ENCODE results near the gene FXYD5.

- TF ChIP-seq POLR2AphosphoS5 (IDR thresholded peaks at IDR 0.05; ENCODE audit: low read depth, low read length) (no peak), REST (IDR thresholded peaks at IDR 0.05; ENCODE audit: insufficient read depth in 1 of 2, low read depth in 2 of 2, low read length in 2 of 2) (no peak), SIN3A (IDR thresholded peaks at IDR 0.05; ENCODE audit: borderline replicate concordance, insufficient read depth, low read length) (no peak), TAF1 (IDR thresholded peaks at IDR 0.05; ENCODE audit: borderline replicate concordance, insufficient read depth, low read length) (no peak), FOXP2 (optimal IDR thresholded peaks at IDR 0.05; ENCODE audit: borderline replicate concordance, extremely low read depth, extremely low read length, insufficient read depth) (no peak)
Measured at GRCh38 chr19:35217649-35217990, 63.1 kb downstream of the FXYD5 start.

All from PFSK-1 (cell line).